K562 (cell line): ENCODE data around the gene CHRM4. TPM values are rescaled to one million over a fixed set of nuclear protein-coding genes. Genes with fewer than 3 reads are reported as not detected.

Experiments
- ATAC-seq: fragments of 200-7000 bp; cut with Tn5 transposase; 3 replicates; pipeline ENCODE4 v1.9.1; 2020; ENCODE audit warnings: moderate library complexity
- BruUV-seq: library from RNA; stranded (reverse); fragments of 400-500 nt; replicated peaks from 2 replicates; lab custom pipeline; 2021; lab: Mats Ljungman, UMichigan
- CTCF ChIA-PET: fragments of 300-600 bp; formaldehyde crosslinking; extraction: SDS; loops from one replicate; lab custom pipeline; 2021; ENCODE audit warnings: low intra/inter-chr PET ratio; lab: Yijun Ruan, JAX
- POLR2A ChIA-PET: fragments of 300-600, 350-650 bp; sonication (Branson Sonifier 250); formaldehyde crosslinking; extraction: SDS; loops from one replicate; lab custom pipeline; 2021; ENCODE audit warnings: antibody characterized with exemption, inconsistent platforms; lab: Yijun Ruan, JAX
- DNase-seq, 4 experiments: peaks; one replicate each; pipeline versions ENCODE4 v3.0.0 to v3.0.0-alpha.2; 2011 to 2018; ENCODE audit warnings: low spot score in 3 of 4, mixed read lengths in 3 of 4; ENCODE audit errors: extremely low read depth in 1 of 4
- FAIRE-seq: peaks from 2 replicates; lab custom pipeline; 2011; peaks lifted over from hg19 to GRCh38; lab: Jason Lieb, UNC
- H2AFZ ChIP-seq: 2 replicates; pipeline ENCODE4 v1.6.0; 2011; ENCODE audit warnings: low read depth, low read length, control low read depth, inconsistent platforms
- H3K27ac ChIP-seq: fragments of 200-600 bp; 3 replicates; pipeline ENCODE4 v1.8.0; 2011; ENCODE audit warnings: low read depth, mild to moderate bottlenecking, control low read depth, inconsistent platforms, low read length, moderate library complexity, mixed read lengths; ENCODE audit errors: extremely low read depth
- H3K27me3 ChIP-seq, 2 experiments: fragments of 300-600 bp in 1 of 2; 2 replicates in 1 of 2; 3 replicates in 1 of 2; pipeline versions ENCODE4 v1.6.0 to v1.8.0; 2011; ENCODE audit warnings: inconsistent platforms in 2 of 2, low read length in 2 of 2, mild to moderate bottlenecking in 1 of 2, mixed read lengths in 1 of 2, moderate library complexity in 1 of 2; ENCODE audit not compliant: control insufficient read depth in 2 of 2, insufficient read depth in 2 of 2
- H3K36me3 ChIP-seq: fragments of 300-600 bp; 3 replicates; pipeline ENCODE4 v1.8.0; 2011; ENCODE audit warnings: mild to moderate bottlenecking, low read length, inconsistent platforms; ENCODE audit not compliant: control insufficient read depth, insufficient read depth
- H3K4me1 ChIP-seq, 2 experiments: fragments of 200-600 bp in 1 of 2; replicated peaks in 1 of 2; 2 replicates in 1 of 2; 3 replicates in 1 of 2; pipeline versions ENCODE4 v1.5.1 to v1.8.0; 2011; ENCODE audit warnings: inconsistent platforms in 2 of 2, low read length in 2 of 2, mild to moderate bottlenecking in 1 of 2, mixed read lengths in 1 of 2, moderate library complexity in 1 of 2; ENCODE audit not compliant: control insufficient read depth in 2 of 2, insufficient read depth in 2 of 2
- H3K4me2 ChIP-seq: 2 replicates; pipeline ENCODE4 v1.6.1; 2011; ENCODE audit warnings: low read length, control low read depth, inconsistent platforms, mixed read lengths; ENCODE audit not compliant: insufficient read depth
- H3K4me3 ChIP-seq: fragments of 200-600 bp; sonication (generic), shearing (Covaris generic); 2 replicates; pipeline ENCODE4 v1.5.1; 2016; ENCODE audit warnings: control low read depth, inconsistent platforms
- H3K79me2 ChIP-seq: fragments of 200-600 bp; 3 replicates; pipeline ENCODE4 v1.8.0; 2011; ENCODE audit warnings: low read length, inconsistent platforms; ENCODE audit not compliant: control insufficient read depth, insufficient read depth
- H3K9ac ChIP-seq, 2 experiments: 2 replicates each; pipeline versions ENCODE4 v1.6.0 to v1.6.1; 2011; ENCODE audit warnings: low read depth in 2 of 2, low read length in 2 of 2, control low read depth in 1 of 2, inconsistent platforms in 1 of 2, mild to moderate bottlenecking in 1 of 2, mixed read lengths in 1 of 2; ENCODE audit not compliant: insufficient read depth in 1 of 2
- H3K9me1 ChIP-seq: one replicate; pipeline ENCODE4 v1.6.0; 2011; ENCODE audit warnings: inconsistent platforms, mild to moderate bottlenecking, low read length, moderate library complexity; ENCODE audit not compliant: control insufficient read depth, insufficient read depth
- H3K9me3 ChIP-seq: replicated peaks from 2 replicates; pipeline ENCODE4 v1.5.1; 2011; ENCODE audit warnings: low read depth, low read length, inconsistent platforms; ENCODE audit not compliant: control insufficient read depth, insufficient read depth
- H4K20me1 ChIP-seq: replicated peaks from 2 replicates; pipeline ENCODE4 v1.6.1; 2011; ENCODE audit warnings: low read length, inconsistent platforms, mixed read lengths; ENCODE audit not compliant: control insufficient read depth, insufficient read depth
- ATF6 ChIP-seq: sonication (generic); formaldehyde crosslinking; IDR thresholded peaks from 2 replicates; pipeline ENCODE4 v1.4.0; 2020; ENCODE audit warnings: mild to moderate bottlenecking, missing genetic modification reagents
- BCOR ChIP-seq: fragments of 450-650 bp; IDR thresholded peaks from 2 replicates; pipeline ENCODE4 v1.6.1; 2016
- CBX1 ChIP-seq: sonication (generic); IDR thresholded peaks from 2 replicates; pipeline ENCODE4 v1.6.1; 2016; ENCODE audit warnings: antibody characterized with exemption, low read depth, mild to moderate bottlenecking
- CCAR2 ChIP-seq: fragments of 200-400 bp; formaldehyde crosslinking; IDR thresholded peaks from 2 replicates; pipeline ENCODE4 v1.6.1; 2017; ENCODE audit warnings: mild to moderate bottlenecking, low read depth, low read length
- DIDO1 ChIP-seq: fragments of 450-650 bp; IDR thresholded peaks from 2 replicates; pipeline ENCODE4 v1.6.1; 2016; ENCODE audit warnings: low read depth, missing biosample characterization, missing genetic modification characterization
- EHMT2 ChIP-seq: fragments of 450-650 bp; IDR thresholded peaks from 2 replicates; pipeline ENCODE4 v1.6.1; 2018; ENCODE audit warnings: antibody characterized with exemption
- ETS1 ChIP-seq: conservative IDR thresholded peaks from 2 replicates; pipeline ENCODE4 v1.6.1; 2011; ENCODE audit warnings: low read depth, mild to moderate bottlenecking, low read length; ENCODE audit not compliant: control insufficient read depth
- MBD2 ChIP-seq: sonication (generic); IDR thresholded peaks from 2 replicates; pipeline ENCODE4 v1.6.1; 2016; ENCODE audit warnings: low read depth, borderline replicate concordance
- NCOA4 ChIP-seq: fragments of 450-650 bp; IDR thresholded peaks from 2 replicates; pipeline ENCODE4 v1.6.1; 2018; ENCODE audit warnings: mild to moderate bottlenecking; ENCODE audit not compliant: partially characterized antibody
- PHF21A ChIP-seq: fragments of 450-650 bp; IDR thresholded peaks from 2 replicates; pipeline ENCODE4 v1.6.1; 2017; ENCODE audit warnings: low read depth, borderline replicate concordance
- SNIP1 ChIP-seq: fragments of 450-650 bp; IDR thresholded peaks from 2 replicates; pipeline ENCODE4 v1.7.1; 2017; ENCODE audit warnings: low read depth, mild to moderate bottlenecking
- TAL1 ChIP-seq: fragments of 450-650 bp; IDR thresholded peaks from 2 replicates; pipeline ENCODE4 v1.6.1; 2016; ENCODE audit warnings: mild to moderate bottlenecking
- TCF7L2 ChIP-seq: fragments of 150-350 bp; IDR thresholded peaks from 2 replicates; pipeline ENCODE4 v1.6.1; 2016; ENCODE audit warnings: low read depth, mild to moderate bottlenecking, low read length, moderate library complexity
- TGIF2 ChIP-seq: sonication (generic); formaldehyde crosslinking; IDR thresholded peaks from 2 replicates; pipeline ENCODE4 v1.8.1; 2022; ENCODE audit warnings: mild to moderate bottlenecking, missing genetic modification reagents, moderate library complexity
- ZFPM2 ChIP-seq: fragments of 250-450 bp; sonication (Bioruptor Pico); IDR thresholded peaks from 2 replicates; pipeline ENCODE4 v1.5.1; 2022; ENCODE audit warnings: mild to moderate bottlenecking
- ZNF282 ChIP-seq: sonication (generic); formaldehyde crosslinking; IDR thresholded peaks from 2 replicates; pipeline ENCODE4 v1.8.1; 2023; ENCODE audit warnings: missing genetic modification reagents
- whole genome bisulfite sequencing: fragments of 100-300 bp; shearing (Covaris generic); methylation state at CpG from one replicate; pipeline ENCODE4 v1.1.6; 2016; ENCODE audit warnings: low coverage, mixed read lengths; ENCODE audit not compliant: insufficient coverage; ENCODE audit errors: missing lambda C conversion rate; 5-methylcytosine and 5-hydroxymethylcytosine counted together
- in situ Hi-C: fragments of 300-500 bp; cut with MboI; formaldehyde crosslinking; loops from 4 replicates; pipeline ENCODE4 v1.15.0; 2018; ENCODE audit warnings: inconsistent platforms, mixed read lengths
- intact Hi-C: fragments of 100-400 bp; cut with micrococcal nuclease; formaldehyde crosslinking; loops from 2 replicates; pipeline ENCODE4 v1.14.2; 2022
- polyA plus RNA-seq, 8 experiments: library from polyadenylated mRNA; depleted of rRNA in 4 of 8; stranded (reverse) in 5 of 8; unstranded in 3 of 8; fragments of >200 nt; fragmentation: Nextera tagmentation in 2 of 8; fragmentation: Illumina TruSeq in 1 of 8; extraction: Ambion mirVana in 2 of 8; extraction: Trizol in 1 of 8; gene quantifications; 2 replicates each; pipeline versions ENCODE4 v1.2.1 to v1.2.3, GENCODE V29; 2011 to 2014; ENCODE audit warnings: inconsistent platforms in 1 of 8, missing spikeins in 1 of 8
- total RNA-seq, 7 experiments: library from RNA; depleted of rRNA in 6 of 7; stranded (reverse); fragments of >200 nt in 6 of 7; fragmentation: Illumina TruSeq in 2 of 7; extraction: Trizol in 2 of 7; gene quantifications; 2 replicates each; pipeline versions ENCODE4 v1.2.1 to v1.2.3, GENCODE V29; 2011 to 2021; ENCODE audit warnings: low replicate concordance in 1 of 7
- TF ChIP-seq, protein P1 (sequence below), 2 experiments: fragments of 450-650 bp in 1 of 2; sonication (generic) in 1 of 2; formaldehyde crosslinking; conservative IDR thresholded peaks; 2 replicates each; pipeline versions ENCODE4 v1.4.0 to v1.8.1; 2020 to 2022; ENCODE audit warnings: mild to moderate bottlenecking in 1 of 2, missing genetic modification reagents in 1 of 2

CHRM4 gene
- total and polyA plus RNA-seq, 9 of the 15 experiments (the other 6 are each of a cell fraction or from before 2014, with no cell fraction given): 0.22 to 1.3 (median 0.40) TPM; not detected in 2

DNA sequence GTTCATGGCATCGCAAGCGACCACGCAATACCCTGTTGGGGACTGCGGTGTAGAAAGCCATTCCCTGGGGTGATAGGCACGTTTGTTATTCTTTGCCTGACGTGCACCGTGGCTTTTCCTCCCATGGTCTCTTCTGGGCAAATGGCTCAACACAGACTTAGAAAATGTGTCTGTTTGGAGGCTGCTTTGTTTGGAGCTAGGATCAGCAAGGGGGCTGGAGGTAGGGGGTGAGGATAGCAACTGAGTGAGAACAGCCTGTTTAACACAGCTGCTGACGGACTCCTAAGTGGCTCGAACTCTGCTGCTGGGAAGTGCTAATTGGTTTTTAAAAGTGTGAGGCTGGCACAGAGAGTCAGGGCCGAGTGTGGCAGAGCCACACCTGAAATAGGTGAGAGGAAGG is 16.1 kb upstream of the CHRM4 start:
- H3K27me3 ChIP-seq: no peaks in the 10 kb centered on the region
- in situ Hi-C loops: no loop called here
- peaks cover 36% of the 10 kb centered on the region; the same call in 2 of the 3 replicates for H3K36me3 ChIP-seq
- TF ChIP-seq BCOR (no peak), DIDO1 (no peak), TGIF2 (CRISPR knock-in tag) (no peak), ZNF282 (CRISPR knock-in tag) (no peak), TCF7L2 (no peak), EHMT2 (no peak), CBX1 (no peak), MBD2 (no peak), CCAR2 (no peak), SNIP1 (no peak), ATF6 (CRISPR knock-in tag) (no peak), ZFPM2 (no peak), ETS1 (no peak), PHF21A (no peak), TAL1 (no peak), NCOA4 (no peak)
- TF ChIP-seq, protein P1, sequence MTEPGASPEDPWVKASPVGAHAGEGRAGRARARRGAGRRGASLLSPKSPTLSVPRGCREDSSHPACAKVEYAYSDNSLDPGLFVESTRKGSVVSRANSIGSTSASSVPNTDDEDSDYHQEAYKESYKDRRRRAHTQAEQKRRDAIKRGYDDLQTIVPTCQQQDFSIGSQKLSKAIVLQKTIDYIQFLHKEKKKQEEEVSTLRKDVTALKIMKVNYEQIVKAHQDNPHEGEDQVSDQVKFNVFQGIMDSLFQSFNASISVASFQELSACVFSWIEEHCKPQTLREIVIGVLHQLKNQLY (CRISPR knock-in tag; conservative IDR thresholded peaks at IDR 0.05): no peak
- TF ChIP-seq, all 486 proteins: peak for 0
- H3K27ac ChIP-seq: no peak overlapping the region
- ATAC-seq (no peak), DNase-seq (no peak), FAIRE-seq (no peak)
- WGBS: 88% methylated on average over 10 of the region's 10 CpGs
- H3K9ac ChIP-seq: no peak overlapping the region
- no TSS peak for BruUV-seq
- H3K9me3 ChIP-seq: no peaks in the 10 kb centered on the region
- intact Hi-C loops: no loop called here
- POLR2A ChIA-PET: interaction anchor here (0.8 to 1.4 kb wide), 3 partner anchors 9 to 20 kb away, joined by 3 to 4 read pairs (median 4); no protein-coding TSS in a partner anchor
- no peak overlapping the region for H3K4me2 ChIP-seq
- no peaks in the 10 kb centered on the region for H3K4me1 ChIP-seq
- CTCF ChIA-PET: no interaction called here
- no peaks in the 10 kb centered on the region for H3K9me1 ChIP-seq
- H4K20me1 ChIP-seq: no peaks in the 10 kb centered on the region; the same call in 1 of the 2 replicates
- H3K4me3 ChIP-seq: no peak overlapping the region
- no peaks in the 10 kb centered on the region for H3K79me2 ChIP-seq
- no peak overlapping the region for H2AFZ ChIP-seq
